Measurements from ENCODE around the gene LRRC23.

GRCh38 chr12:6858799-6859198 is 45.8 kb upstream of the LRRC23 start:
- TF ChIP-seq POLR2A (IDR thresholded peaks at IDR 0.05; ENCODE audit: borderline replicate concordance, extremely low read depth, insufficient read depth, insufficient read length) (no peak), CEBPB (IDR thresholded peaks at IDR 0.05; ENCODE audit: low read depth) (no peak)
- TF ChIP-seq, protein P1, sequence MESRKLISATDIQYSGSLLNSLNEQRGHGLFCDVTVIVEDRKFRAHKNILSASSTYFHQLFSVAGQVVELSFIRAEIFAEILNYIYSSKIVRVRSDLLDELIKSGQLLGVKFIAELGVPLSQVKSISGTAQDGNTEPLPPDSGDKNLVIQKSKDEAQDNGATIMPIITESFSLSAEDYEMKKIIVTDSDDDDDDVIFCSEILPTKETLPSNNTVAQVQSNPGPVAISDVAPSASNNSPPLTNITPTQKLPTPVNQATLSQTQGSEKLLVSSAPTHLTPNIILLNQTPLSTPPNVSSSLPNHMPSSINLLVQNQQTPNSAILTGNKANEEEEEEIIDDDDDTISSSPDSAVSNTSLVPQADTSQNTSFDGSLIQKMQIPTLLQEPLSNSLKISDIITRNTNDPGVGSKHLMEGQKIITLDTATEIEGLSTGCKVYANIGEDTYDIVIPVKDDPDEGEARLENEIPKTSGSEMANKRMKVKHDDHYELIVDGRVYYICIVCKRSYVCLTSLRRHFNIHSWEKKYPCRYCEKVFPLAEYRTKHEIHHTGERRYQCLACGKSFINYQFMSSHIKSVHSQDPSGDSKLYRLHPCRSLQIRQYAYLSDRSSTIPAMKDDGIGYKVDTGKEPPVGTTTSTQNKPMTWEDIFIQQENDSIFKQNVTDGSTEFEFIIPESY (IDR thresholded peaks at IDR 0.05; ENCODE audit: extremely low read depth, insufficient replicate concordance, low read length) = no peak

All from HCT116 (cell line).